RPMI7951 (cell line): ENCODE results near the gene VPS26C. TPM values are rescaled to one million over a fixed set of nuclear protein-coding genes. Genes with fewer than 3 reads are reported as not detected.
"Not testable (repeated sequence)": the region's sequence is repeated elsewhere in the genome, so short reads cannot be mapped to it uniquely, and the experiment has no call there.

Experiments
- DNase-seq: peaks from one replicate; pipeline ENCODE4 v3.0.0-alpha.2; 2012; ENCODE audit warnings: low read depth
- total RNA-seq: library from RNA; depleted of rRNA; stranded (reverse); fragments of >200 nt; shearing (Covaris generic); gene quantifications from 2 replicates; pipeline ENCODE4 v1.2.3, GENCODE V29; 2014; rRNA removed

VPS26C gene
- 52.5 and 52.6 TPM in 2 replicates for total RNA-seq

DNA sequence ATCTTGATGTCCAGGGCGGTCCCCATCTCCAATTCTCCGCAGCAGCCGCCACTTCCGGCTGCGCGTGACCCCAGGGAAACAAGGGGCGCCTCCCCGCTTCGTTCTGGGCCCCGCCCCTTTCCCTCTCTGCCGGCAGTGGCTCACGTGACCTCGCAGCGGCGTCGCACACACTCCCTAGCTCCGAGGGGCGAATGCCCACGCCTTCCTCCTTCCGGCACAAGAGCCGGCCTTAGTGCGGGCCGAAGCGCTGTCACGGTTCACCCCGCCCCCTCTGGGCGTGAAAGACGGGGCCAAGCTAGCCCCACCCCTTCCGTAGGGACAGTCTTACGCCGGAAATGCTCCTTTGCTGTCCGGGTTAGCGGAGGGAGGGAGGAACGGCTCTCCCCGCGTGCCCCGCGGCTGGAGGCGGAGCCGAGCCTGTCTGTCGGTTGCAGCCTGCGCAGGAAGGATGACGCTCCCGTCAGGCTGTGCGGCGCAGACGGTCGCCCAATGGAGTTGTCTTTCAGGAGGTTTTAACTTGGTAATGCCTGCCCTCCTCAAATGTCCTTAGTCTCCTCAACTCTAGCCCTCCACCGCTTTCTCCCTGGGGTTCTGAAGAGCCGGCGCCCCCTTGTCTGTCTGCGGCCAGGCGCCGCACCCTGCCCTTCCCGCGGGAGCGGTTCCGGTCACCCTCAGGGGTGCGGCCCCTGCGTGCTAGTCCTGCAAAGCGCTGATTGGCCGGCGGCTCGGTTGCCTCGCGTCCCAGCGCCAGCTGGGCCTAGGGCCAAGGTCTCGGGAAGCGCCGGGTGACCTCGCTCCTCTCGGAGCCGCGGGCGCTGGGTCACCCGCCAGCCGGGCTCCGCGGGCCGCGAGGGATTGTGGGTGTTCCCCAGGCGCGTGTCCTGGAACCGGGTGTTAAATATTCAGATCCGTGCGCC, at the start of gene VPS26C:
Gene VPS26C (minus strand): TSS at position 66 of the 917 bp plus-strand sequence. CDS start 40 bp downstream, at position 26.
- DNase-seq = peak; percentile 98

DNA sequence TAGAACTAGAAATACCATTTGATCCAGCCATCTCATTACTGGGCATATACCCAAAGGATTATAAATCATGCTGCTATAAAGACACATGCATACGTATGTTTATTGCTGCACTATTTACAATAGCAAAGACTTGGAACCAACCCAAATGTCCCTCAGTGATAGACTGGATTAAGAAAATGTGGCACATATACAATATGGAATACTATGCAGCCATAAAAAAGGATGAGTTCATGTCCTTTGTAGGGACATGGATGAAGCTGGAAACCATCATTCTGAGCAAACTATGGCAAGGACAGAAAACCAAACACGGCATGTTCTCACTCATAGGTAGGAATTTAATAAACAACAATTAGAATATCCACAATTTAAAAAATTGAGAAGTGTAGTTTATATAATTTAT, 48.9 kb upstream of the VPS26C start:
- not testable (repeated sequence) for DNase-seq

- DNase-seq = no peak
These were observed 33.1 kb upstream of the VPS26C start for GRCh38 chr21:37300114-37300751.

GRCh38 chr21:37297364-37297763, 30.2 kb upstream of the VPS26C start:
- DNase-seq = no peak

GRCh38 chr21:37294679-37295078, 27.5 kb upstream of the VPS26C start:
- no peak for DNase-seq

GRCh38 chr21:37292941-37293340, 25.8 kb upstream of the VPS26C start:
- peak; percentile 3 for DNase-seq

DNA sequence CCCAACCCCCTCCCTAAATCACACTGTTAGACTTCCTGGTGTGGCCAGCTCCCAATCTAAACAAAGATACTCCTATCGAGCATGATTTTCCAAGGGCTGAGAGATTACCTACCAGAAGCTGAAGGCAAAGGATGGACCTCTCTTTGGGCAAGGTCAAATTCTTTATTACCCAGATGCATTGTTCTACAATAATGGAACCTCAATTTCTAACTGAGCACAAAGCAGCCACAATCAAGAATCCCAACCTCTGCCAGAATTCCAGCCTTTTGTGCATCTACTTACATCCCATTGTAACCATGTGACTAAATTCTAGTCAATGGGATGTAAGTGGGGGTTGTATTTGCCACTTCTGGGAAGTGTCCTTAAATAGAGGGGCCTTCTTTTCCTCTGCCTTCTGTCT, 24.9 kb upstream of the VPS26C start:
- DNase-seq = no peak

DNA sequence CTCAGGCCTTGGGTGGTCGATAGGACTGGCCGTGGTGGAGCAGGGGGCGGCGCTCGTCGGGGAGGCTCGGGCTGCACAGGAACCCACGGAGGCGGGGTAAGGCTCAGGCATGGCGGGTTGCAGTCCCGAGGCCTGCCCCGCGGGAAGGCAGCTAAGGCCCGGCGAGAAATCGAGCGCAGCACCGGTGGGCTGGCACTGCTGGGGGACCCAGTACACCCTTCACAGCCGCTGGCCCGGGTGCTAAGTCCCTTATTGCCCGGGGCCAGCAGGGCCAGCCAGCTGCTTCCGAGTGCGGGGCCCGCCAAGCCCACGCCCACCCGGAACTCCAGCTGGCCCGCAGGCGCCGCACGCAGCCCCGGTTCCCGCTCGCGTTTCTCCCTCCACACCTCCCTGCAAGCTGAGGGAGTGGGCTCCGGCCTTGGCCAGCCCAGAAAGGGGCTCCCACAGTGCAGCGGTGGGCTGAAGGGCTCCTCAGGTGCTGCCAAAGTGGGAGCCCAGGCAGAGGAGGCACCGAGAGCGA, 16.1 kb upstream of the VPS26C start:
- DNase-seq = not testable (repeated sequence)

DNA sequence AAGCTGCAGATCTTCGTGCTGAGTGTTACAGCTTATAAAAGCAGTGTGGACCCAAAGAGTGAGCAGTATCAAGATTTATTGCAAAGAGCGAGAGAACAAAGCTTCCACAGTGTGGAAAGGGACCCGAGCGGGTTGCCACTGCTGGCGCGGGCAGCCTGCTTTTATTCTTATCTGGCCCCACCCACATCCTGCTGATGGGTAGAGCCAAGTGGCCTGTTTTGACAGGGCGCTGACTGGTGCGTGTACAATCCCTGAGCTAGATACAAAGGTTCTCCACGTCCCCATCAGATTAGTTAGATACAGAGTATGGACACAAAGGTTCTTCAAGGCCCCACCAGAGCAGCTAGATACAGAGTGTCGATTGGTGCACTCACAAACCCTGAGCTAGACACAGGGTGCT, 15.5 kb upstream of the VPS26C start:
- not testable (repeated sequence) for DNase-seq

- DNase-seq = no peak
These were observed 14.9 kb upstream of the VPS26C start for GRCh38 chr21:37281993-37282392.

GRCh38 chr21:37281579-37281978, 14.4 kb upstream of the VPS26C start:
- DNase-seq = no peak

DNA sequence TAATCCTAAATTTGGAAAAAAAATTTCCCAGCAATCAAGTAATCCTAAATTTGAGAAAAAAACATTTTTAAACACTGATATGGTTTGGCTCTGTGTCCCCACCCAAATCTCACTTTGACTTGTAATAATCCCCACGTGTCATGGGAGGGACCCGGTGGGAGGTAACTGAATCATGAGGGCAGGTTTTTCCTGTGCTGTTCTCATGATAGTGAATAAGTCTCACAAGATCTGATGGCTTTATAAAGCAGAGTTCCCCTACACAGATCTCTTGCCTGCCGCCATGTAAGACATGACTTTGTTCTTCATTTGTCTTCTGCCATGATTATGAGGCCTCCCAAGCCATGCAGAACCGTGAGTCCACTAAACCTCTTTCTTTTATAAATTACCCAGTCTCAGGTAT, 12.1 kb upstream of the VPS26C start:
- not testable (repeated sequence) for DNase-seq

- no peak for DNase-seq
These were observed 11.1 kb upstream of the VPS26C start for GRCh38 chr21:37278199-37278598.

DNA sequence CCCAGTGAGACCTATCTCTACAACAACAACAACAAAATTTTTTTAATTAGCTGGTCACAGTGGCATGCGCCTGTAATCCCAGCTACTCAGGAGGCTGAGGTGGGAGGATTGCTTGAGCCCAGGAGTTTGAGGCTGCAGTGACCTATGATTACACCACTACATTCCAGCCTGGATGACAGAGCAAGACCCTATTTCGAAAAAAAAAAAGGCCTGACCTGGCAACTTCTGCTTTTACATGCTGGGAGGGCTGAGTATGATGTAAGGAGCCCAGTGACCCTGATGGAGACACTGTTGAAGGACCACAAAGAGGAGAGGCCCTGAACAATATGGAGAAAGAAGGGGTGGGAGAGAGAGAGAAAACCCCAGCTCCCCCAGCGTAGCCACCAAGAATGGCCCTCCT, 9.2 kb upstream of the VPS26C start:
- no peak for DNase-seq

GRCh38 chr21:37273911-37274690, 7.0 kb upstream of the VPS26C start:
- peak; percentile 18 for DNase-seq

GRCh38 chr21:37273440-37273839, 6.3 kb upstream of the VPS26C start:
- no peak for DNase-seq

DNA sequence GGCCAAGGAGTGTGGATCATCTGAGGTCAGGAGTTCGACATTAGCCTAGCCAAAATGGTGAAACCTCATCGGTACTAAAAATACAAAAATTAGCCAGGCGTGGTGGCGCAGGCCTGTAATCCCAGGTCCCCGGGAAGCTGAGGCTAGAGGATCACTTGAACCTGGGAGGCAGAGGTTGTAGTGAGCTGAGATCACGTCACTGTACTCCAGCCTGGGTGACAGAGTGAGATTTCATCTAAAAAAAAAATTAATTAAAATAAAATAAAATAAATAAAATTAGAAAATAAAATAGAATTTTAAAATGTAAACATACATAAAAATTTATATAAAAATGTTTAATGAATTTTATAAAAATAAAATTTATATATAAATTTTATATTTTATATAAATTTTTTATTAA, 5.8 kb upstream of the VPS26C start:
- DNase-seq = no peak

DNA sequence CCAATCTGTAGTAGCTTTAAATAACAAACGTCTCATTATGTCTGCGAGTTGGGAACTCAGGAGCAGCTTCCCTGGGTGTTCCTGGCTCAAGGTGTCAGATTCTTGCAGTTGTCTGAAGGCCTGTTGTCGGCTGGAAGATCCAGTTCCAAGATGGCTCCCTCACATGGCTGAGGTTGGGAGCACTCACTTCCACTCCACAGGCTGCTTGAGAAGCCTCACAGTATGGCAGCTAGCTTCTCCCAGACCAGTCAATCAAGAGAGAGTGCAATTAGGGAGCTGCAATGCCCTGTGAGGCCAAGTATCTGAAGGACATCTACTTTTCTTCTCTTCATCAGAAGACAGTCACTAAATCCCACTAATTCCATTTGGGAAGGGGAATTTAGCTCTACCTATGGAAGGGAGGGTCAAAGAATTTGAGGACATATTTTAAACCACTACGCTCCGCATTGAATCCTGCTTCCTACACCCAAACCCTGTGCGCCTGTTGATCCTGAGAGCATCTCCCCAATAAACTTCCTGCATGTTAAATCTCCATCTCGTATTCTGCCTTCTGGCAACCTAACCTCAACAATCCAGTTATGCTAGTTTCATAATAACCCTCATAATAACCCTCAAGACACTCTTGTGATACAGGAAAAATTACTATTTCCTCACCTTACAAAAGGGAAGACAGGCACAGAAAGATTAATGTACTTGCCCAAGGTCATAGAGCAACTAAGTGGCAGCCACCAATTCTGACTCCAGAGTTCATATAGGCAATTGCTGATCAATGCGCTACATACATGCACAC, 3.6 kb upstream of the VPS26C start:
- no peak for DNase-seq

- DNase-seq = no peak
These were observed 2.3 kb upstream of the VPS26C start for GRCh38 chr21:37269481-37269880.

- DNase-seq = no peak
These were observed 1.0 kb upstream of the VPS26C start for GRCh38 chr21:37268186-37268503.

- peak; percentile 50 for DNase-seq
These were observed 466 bp downstream of the VPS26C start for GRCh38 chr21:37266515-37267221.
